ENCODE measurements around the gene PGK2.

PGK2 gene

DNA sequence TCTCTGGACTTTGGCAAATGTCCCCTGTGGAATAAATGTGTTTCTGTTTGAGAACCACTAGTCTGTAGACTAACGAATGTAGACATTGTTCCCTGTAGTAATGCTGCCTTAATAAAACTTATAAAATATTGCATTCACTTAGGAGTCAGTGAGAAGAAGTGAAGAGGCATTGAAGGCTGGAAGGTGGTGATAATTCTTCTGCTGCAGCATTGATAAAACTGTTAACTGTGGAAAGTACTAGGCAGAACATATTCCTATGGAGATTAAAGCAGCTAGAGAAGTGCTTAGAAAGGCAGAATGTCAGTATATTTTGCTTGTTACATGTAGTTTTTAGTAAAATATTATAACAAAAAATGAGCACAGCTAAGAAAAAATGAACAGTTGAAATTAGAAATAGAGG lies 4.8 kb downstream of the PGK2 start:
- TF ChIP-seq ZFX (IDR thresholded peaks at IDR 0.05; ENCODE audit: borderline replicate concordance) = no peak
- TF ChIP-seq, protein P1, sequence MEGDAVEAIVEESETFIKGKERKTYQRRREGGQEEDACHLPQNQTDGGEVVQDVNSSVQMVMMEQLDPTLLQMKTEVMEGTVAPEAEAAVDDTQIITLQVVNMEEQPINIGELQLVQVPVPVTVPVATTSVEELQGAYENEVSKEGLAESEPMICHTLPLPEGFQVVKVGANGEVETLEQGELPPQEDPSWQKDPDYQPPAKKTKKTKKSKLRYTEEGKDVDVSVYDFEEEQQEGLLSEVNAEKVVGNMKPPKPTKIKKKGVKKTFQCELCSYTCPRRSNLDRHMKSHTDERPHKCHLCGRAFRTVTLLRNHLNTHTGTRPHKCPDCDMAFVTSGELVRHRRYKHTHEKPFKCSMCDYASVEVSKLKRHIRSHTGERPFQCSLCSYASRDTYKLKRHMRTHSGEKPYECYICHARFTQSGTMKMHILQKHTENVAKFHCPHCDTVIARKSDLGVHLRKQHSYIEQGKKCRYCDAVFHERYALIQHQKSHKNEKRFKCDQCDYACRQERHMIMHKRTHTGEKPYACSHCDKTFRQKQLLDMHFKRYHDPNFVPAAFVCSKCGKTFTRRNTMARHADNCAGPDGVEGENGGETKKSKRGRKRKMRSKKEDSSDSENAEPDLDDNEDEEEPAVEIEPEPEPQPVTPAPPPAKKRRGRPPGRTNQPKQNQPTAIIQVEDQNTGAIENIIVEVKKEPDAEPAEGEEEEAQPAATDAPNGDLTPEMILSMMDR (IDR thresholded peaks at IDR 0.05) = no peak
- H3K27ac ChIP-seq = no peak overlapping the region

DNA sequence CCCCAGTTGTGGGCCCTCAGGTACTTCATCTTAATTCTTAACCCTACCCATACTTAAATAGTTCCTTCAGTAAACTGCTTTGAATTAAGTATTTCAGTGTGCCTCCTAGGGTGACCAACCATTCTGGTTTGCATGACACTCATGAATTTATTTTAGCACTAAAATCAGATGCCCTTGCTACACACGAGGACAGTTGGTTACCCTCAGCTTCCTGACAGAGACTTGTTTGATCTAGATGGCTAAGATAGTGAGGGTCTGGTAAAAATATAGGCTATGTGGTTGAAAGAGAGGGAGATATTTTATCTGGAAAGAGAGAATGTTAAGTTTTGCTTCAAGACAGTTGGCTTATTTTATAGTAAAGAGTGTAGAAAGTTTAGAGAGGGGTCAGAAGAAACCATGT lies 10.6 kb downstream of the PGK2 start:
- no peak overlapping the region for H3K27ac ChIP-seq
- no peak for TF ChIP-seq ZFX (IDR thresholded peaks at IDR 0.05; ENCODE audit: borderline replicate concordance)
- TF ChIP-seq, protein P1 (IDR thresholded peaks at IDR 0.05) = no peak

DNA sequence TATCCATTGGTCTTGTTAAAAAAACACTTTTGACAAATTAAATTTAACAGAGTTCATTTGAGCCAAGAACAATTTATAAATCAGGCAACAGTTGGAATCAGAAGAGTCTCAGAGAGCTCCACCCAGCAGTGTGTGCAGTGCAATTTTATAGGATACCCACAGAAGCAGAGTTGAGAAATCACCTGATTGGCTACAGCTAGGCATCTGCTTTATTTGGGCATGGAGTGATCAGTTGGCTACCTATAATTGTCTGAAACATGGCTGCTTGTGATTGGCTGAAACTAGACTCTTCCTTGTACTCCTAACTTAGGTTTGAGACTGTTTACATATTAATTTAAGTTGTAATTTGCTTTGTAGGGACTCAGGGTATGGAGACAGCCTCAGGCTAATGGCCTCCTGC lies 12.0 kb downstream of the PGK2 start:
- TF ChIP-seq, protein P1 (IDR thresholded peaks at IDR 0.05) = no peak
- no peak for TF ChIP-seq ZFX (IDR thresholded peaks at IDR 0.05; ENCODE audit: borderline replicate concordance)
- no peak overlapping the region for H3K27ac ChIP-seq

DNA sequence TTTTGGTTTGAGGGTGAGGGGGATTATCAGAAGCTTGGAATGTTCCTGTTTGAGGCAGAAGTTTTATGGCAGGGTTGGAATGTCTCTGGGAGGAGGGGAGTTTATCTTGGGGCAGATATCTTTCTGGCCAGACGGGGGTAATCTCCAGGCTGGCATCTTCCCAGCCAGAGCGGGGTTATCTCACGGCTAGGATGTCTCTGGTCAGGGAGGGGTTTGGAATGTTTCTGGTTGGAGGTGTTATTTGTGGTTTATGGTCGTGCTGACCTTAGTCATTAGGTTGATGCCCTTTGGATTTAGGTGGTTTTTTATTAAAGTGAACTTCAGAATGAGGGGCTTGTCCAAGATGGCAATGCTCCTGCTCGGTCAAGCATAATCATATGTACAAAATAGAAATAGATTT lies 14.8 kb downstream of the PGK2 start:
- no peak overlapping the region for H3K27ac ChIP-seq
- TF ChIP-seq, protein P1 (IDR thresholded peaks at IDR 0.05) = no peak
- TF ChIP-seq ZFX (IDR thresholded peaks at IDR 0.05; ENCODE audit: borderline replicate concordance) = no peak

DNA sequence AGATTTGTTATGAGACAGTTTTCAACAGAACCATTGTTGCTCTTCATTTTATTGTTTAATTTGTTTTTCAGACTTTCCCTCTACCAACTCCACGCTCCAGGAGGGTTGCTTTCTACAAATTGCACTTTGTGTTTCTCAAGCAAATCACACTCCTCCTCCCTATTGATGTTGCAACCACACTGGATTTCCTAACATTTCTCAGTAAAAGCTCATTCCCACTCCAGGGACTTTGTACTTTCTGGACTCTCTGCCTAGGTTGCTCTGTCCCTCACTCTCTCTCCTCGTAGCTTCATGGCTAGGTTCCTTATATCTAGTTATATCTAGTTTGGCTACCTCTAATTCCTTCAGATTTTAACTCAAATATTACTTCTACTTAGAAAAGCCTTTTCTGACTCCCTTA lies 20.3 kb downstream of the PGK2 start:
- TF ChIP-seq, protein P1 (IDR thresholded peaks at IDR 0.05) = no peak
- no peak for TF ChIP-seq ZFX (IDR thresholded peaks at IDR 0.05; ENCODE audit: borderline replicate concordance)
- H3K27ac ChIP-seq = no peak overlapping the region

DNA sequence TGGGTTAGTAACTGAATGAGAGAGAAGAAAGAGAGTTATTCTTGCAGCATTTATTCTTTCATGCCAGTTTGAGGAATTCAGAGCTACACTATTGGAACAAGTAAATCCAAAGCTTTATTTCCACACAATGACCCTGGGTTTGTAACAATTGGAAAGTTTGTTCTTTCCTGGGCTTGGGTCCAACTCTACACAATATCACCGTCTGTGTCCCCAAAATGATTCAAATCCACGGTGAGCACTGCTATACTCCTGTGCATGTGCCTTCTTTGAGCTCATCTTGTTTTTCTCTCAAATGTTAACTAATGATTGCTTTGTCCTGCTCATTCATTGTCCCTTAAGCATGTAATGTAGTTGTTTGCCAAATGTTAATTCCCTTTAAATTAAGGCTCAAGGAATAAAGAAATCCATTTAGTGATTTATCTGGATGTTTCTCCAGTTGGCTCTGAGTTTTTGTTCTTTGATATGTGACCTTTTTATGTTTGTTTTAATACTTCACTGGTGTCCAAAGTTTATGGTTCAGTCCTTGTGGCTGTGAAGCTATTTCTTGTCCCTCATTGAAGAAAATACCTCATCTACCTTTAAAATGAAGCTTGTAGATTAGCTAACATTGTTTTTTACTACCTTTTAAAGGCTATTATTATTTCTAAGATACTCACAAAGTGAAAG lies 22.4 kb downstream of the PGK2 start:
- H3K27ac ChIP-seq = no peak overlapping the region
- TF ChIP-seq, protein P1 (IDR thresholded peaks at IDR 0.05) = no peak
- TF ChIP-seq ZFX (IDR thresholded peaks at IDR 0.05; ENCODE audit: borderline replicate concordance) = no peak

DNA sequence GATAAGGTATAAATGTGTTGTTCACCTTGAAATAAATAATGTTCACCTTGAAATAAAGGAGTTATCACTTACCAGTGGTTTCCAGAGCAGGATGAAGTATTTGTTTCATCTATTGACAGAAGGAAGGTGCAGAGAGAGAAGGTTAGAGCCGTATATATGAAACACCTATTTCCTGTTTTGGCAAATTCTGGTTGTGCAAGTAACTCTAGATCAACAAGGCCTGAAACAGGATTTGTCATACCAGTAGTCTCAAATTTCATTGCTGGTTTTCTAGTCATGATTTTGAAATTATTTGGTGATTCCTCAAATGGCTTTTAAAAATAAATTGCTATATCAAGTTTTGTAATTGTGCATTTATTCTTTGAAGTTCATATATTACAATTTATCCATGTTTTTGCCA lies 42.8 kb downstream of the PGK2 start, which contains the start of gene CRISP3:
CRISP3 (minus strand) TSS at position 130 of the 400 bp plus-strand sequence; CDS start at position 109, 21 bp downstream.
- no peak within 1 kb of the TSS for H3K27ac ChIP-seq
- TF ChIP-seq, protein P1 (IDR thresholded peaks at IDR 0.05) = no peak
- no peak for TF ChIP-seq ZFX (IDR thresholded peaks at IDR 0.05; ENCODE audit: borderline replicate concordance)
